Colonic mucosa (tissue), 4 donors: ENCODE data around the gene COPG2. TPM values are rescaled to one million over a fixed set of nuclear protein-coding genes. Genes with fewer than 3 reads are reported as not detected.
"Not testable (repeated sequence)": the region's sequence is repeated elsewhere in the genome, so short reads cannot be mapped to it uniquely, and the experiment has no call there.

Source experiments
- DNase-seq: peaks from one replicate; pipeline ENCODE4 v3.0.0-alpha.2; 2020
- H3K27ac ChIP-seq: fragments of 200-600 bp; one replicate; pipeline ENCODE4 v1.8.0; 2021
- H3K27me3 ChIP-seq: fragments of 200-600 bp; one replicate; pipeline ENCODE4 v1.8.0; 2021
- H3K36me3 ChIP-seq: fragments of 200-600 bp; one replicate; pipeline ENCODE4 v1.8.0; 2021
- H3K4me1 ChIP-seq: fragments of 200-600 bp; one replicate; pipeline ENCODE4 v1.8.0; 2021; ENCODE audit warnings: mild to moderate bottlenecking
- H3K4me3 ChIP-seq: fragments of 200-600 bp; one replicate; pipeline ENCODE4 v1.8.0; 2021
- H3K9ac ChIP-seq, 2 donors: one replicate each; pipeline ENCODE4 v1.7.0; 2013; ENCODE audit warnings: control low read depth in 2 of 2, low read depth in 2 of 2, low read length in 2 of 2
- H3K9me3 ChIP-seq: fragments of 200-600 bp; one replicate; pipeline ENCODE4 v1.8.0; 2021
- CTCF ChIP-seq: fragments of 200-600 bp; IDR thresholded peaks from one replicate; pipeline ENCODE4 v1.8.0; 2022; ENCODE audit warnings: antibody characterized with exemption, mild to moderate bottlenecking
- intact Hi-C: fragments of 100-400 bp; cut with DNase I; formaldehyde crosslinking; loops from one replicate; pipeline ENCODE4 v1.14.1; 2022
- total RNA-seq, 2 donors: library from RNA; stranded (reverse); fragmentation: NEBNext Ultra II Directional in 1 of 2; extraction: Animal tissue kit (Norgen Biotek cat#: 25700) in 1 of 2; gene quantifications; one replicate each; pipeline ENCODE4 v1.2.1, GENCODE V29; 2021
- donor health status: healthy.
- donor health status: DM: no; HTN: no; CAD: no.
- donor health status: DM: no; HTN: no; CAD: no.

Gene COPG2
- total RNA-seq, 2 donors from 2014 or later, result 19.1 to 24.2 TPM

- no peak for DNase-seq
- TF ChIP-seq CTCF, result no peak
- intact Hi-C loops, result no loop called here
- Histone ChIP-seq H3K4me3 (no peak overlapping the region), H3K27me3 (no peaks in the 10 kb centered on the region), H3K4me1 (no peaks in the 10 kb centered on the region), H3K36me3 (no peaks in the 10 kb centered on the region), H3K9me3 (no peaks in the 10 kb centered on the region), H3K9ac (no peak overlapping the region), H3K27ac (no peak overlapping the region)
These were observed 33.1 kb upstream of the COPG2 start for GRCh38 chr7:130701650-130702049.

GRCh38 chr7:130700760-130701159 lies 32.2 kb upstream of the COPG2 start:
- no peak for TF ChIP-seq CTCF
- H3K4me1 ChIP-seq, result no peaks in the 10 kb centered on the region
- H3K9me3 ChIP-seq, result no peaks in the 10 kb centered on the region
- H3K36me3 ChIP-seq, result no peaks in the 10 kb centered on the region
- DNase-seq, result no peak
- no peak overlapping the region for H3K27ac ChIP-seq
- H3K27me3 ChIP-seq, result no peaks in the 10 kb centered on the region
- H3K9ac ChIP-seq, result no peak overlapping the region
- H3K4me3 ChIP-seq, result no peak overlapping the region
- intact Hi-C loops, result no loop called here

DNA sequence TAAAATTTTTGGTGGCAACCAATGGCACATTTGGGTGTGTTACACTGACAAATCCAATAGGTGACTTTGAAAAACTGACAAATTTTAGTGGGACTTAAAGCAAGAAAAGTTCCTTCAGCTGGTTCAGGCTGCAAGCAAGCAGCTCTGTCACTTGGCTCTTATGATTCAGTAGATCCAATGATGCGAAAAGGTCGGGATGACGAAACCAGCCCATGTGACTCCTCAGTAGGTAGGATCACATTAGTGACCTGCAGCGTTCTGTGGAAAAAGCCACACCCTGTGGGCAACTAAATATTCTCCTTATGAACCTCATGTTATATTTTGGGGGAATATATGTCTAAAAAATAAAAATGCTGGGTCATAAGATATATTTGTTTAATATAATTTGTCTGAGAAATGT lies 31.1 kb upstream of the COPG2 start:
- Histone ChIP-seq H3K9ac (no peak overlapping the region), H3K4me3 (no peak overlapping the region), H3K9me3 (no peaks in the 10 kb centered on the region), H3K27me3 (no peaks in the 10 kb centered on the region), H3K27ac (no peak overlapping the region), H3K4me1 (no peaks in the 10 kb centered on the region), H3K36me3 (no peaks in the 10 kb centered on the region)
- TF ChIP-seq CTCF, result no peak
- intact Hi-C loops, result no loop called here
- DNase-seq, result no peak

GRCh38 chr7:130697820-130698219 lies 29.3 kb upstream of the COPG2 start:
- Histone ChIP-seq H3K9me3 (no peaks in the 10 kb centered on the region), H3K4me1 (no peaks in the 10 kb centered on the region), H3K36me3 (no peaks in the 10 kb centered on the region), H3K4me3 (no peak overlapping the region), H3K27me3 (no peaks in the 10 kb centered on the region), H3K27ac (no peak overlapping the region), H3K9ac (no peak overlapping the region)
- DNase-seq, result no peak
- intact Hi-C loops, result no loop called here
- no peak for TF ChIP-seq CTCF

GRCh38 chr7:130695840-130696239 lies 27.3 kb upstream of the COPG2 start:
- Histone ChIP-seq H3K4me1 (no peaks in the 10 kb centered on the region), H3K4me3 (no peak overlapping the region), H3K36me3 (no peaks in the 10 kb centered on the region), H3K9ac (no peak overlapping the region), H3K27ac (no peak overlapping the region), H3K9me3 (no peaks in the 10 kb centered on the region), H3K27me3 (no peaks in the 10 kb centered on the region)
- intact Hi-C loops, result no loop called here
- no peak for DNase-seq
- no peak for TF ChIP-seq CTCF

- H3K27me3 ChIP-seq, H3K4me3 ChIP-seq, H3K27ac ChIP-seq, H3K36me3 ChIP-seq, H3K9ac ChIP-seq, H3K4me1 ChIP-seq, intact Hi-C loops, DNase-seq, H3K9me3 ChIP-seq: not testable (repeated sequence)
These were observed 23.8 kb upstream of the COPG2 start for GRCh38 chr7:130692396-130692795.
